IMR-90 (cell line): ENCODE data around the gene CAPSL. TPM values are rescaled to one million over a fixed set of nuclear protein-coding genes. Genes with fewer than 3 reads are reported as not detected.

Experiments
- ATAC-seq: fragments of 200-7000 bp; cut with Tn5 transposase; 2 replicates; pipeline ENCODE4 v1.9.1; 2020; ENCODE audit warnings: low read depth, mild to moderate bottlenecking, moderate library complexity
- BruUV-seq: library from RNA; stranded (reverse); fragments of 400-500 nt; replicated peaks from 2 replicates; lab custom pipeline; 2021; lab: Mats Ljungman, UMichigan
- CTCF ChIA-PET: fragments of 300-600 bp; formaldehyde crosslinking; extraction: SDS; loops from one replicate; lab custom pipeline; 2021; ENCODE audit warnings: antibody characterized with exemption; lab: Yijun Ruan, JAX
- POLR2A ChIA-PET: fragments of 300-600 bp; sonication (Branson Sonifier 250); formaldehyde crosslinking; loops from one replicate; lab custom pipeline; 2022; ENCODE audit warnings: antibody characterized with exemption; ENCODE audit not compliant: unreplicated experiment; lab: Charles Lee
- DNase-seq: peaks from one replicate; pipeline ENCODE4 v3.0.0; 2013
- H2AFZ ChIP-seq: replicated peaks from 2 replicates; pipeline ENCODE3; 2013; ENCODE audit warnings: low read length, mild to moderate bottlenecking; ENCODE audit not compliant: poor library complexity
- H2AK5ac ChIP-seq: 2 replicates; pipeline ENCODE4 v1.6.1; 2013; ENCODE audit warnings: low read depth, low read length, inconsistent platforms
- H2AK9ac ChIP-seq: replicated peaks from 2 replicates; pipeline ENCODE3; 2013; ENCODE audit warnings: mild to moderate bottlenecking, low read depth, low read length, moderate library complexity; ENCODE audit not compliant: poor library complexity
- H2BK120ac ChIP-seq: 2 replicates; pipeline ENCODE4 v1.6.1; 2013; ENCODE audit warnings: low read depth, low read length, inconsistent platforms
- H2BK15ac ChIP-seq: 3 replicates; pipeline ENCODE4 v1.6.1; 2013; ENCODE audit warnings: low read depth, low read length, inconsistent platforms
- H2BK20ac ChIP-seq: 2 replicates; pipeline ENCODE4 v1.6.1; 2013; ENCODE audit warnings: low read depth, mild to moderate bottlenecking, inconsistent platforms, low read length, moderate library complexity
- H2BK5ac ChIP-seq: 2 replicates; pipeline ENCODE4 v1.6.1; 2013; ENCODE audit warnings: mild to moderate bottlenecking, low read depth, low read length, inconsistent platforms; ENCODE audit not compliant: poor library complexity, severe bottlenecking
- H3K14ac ChIP-seq: replicated peaks from 2 replicates; pipeline ENCODE4 v1.6.1; 2013; ENCODE audit warnings: low read depth, low read length, inconsistent platforms
- H3K18ac ChIP-seq: 2 replicates; pipeline ENCODE4 v1.6.1; 2013; ENCODE audit warnings: low read depth, low read length, control low read depth
- H3K23ac ChIP-seq: 2 replicates; pipeline ENCODE4 v1.6.1; 2013; ENCODE audit warnings: low read depth, low read length, inconsistent platforms
- H3K27ac ChIP-seq: 2 replicates; pipeline ENCODE4 v1.5.1; 2013; ENCODE audit warnings: mild to moderate bottlenecking, control low read depth, low read length; ENCODE audit not compliant: insufficient read depth
- H3K27me3 ChIP-seq: 2 replicates; pipeline ENCODE4 v1.6.1; 2013; ENCODE audit warnings: low read length; ENCODE audit not compliant: control insufficient read depth, insufficient read depth
- H3K36me3 ChIP-seq: 2 replicates; pipeline ENCODE4 v1.6.1; 2013; ENCODE audit warnings: low read length, mixed read lengths; ENCODE audit not compliant: control insufficient read depth, insufficient read depth
- H3K4ac ChIP-seq: 2 replicates; pipeline ENCODE4 v1.6.1; 2013; ENCODE audit warnings: low read depth, low read length, inconsistent platforms
- H3K4me1 ChIP-seq: 2 replicates; pipeline ENCODE4 v1.6.1; 2013; ENCODE audit warnings: low read length, mixed read lengths; ENCODE audit not compliant: control insufficient read depth, insufficient read depth
- H3K4me2 ChIP-seq: 2 replicates; pipeline ENCODE4 v1.6.1; 2013; ENCODE audit warnings: low read depth, mild to moderate bottlenecking, control low read depth, low read length, moderate library complexity
- H3K4me3 ChIP-seq: 2 replicates; pipeline ENCODE4 v1.5.1; 2013; ENCODE audit warnings: low read depth, mild to moderate bottlenecking, control low read depth, low read length, moderate library complexity; ENCODE audit not compliant: insufficient read depth
- H3K56ac ChIP-seq: 2 replicates; pipeline ENCODE4 v1.6.1; 2013; ENCODE audit warnings: low read length, inconsistent platforms; ENCODE audit not compliant: insufficient read depth; ENCODE audit errors: extremely low read depth
- H3K79me1 ChIP-seq, 2 experiments: 2 replicates each; pipeline ENCODE4 v1.6.1; 2013; ENCODE audit warnings: low read length in 2 of 2, inconsistent platforms in 1 of 2, low read depth in 1 of 2
- H3K9ac ChIP-seq: 2 replicates; pipeline ENCODE4 v1.6.1; 2013; ENCODE audit warnings: low read depth, low read length, control low read depth
- H3K9me1 ChIP-seq: 2 replicates; pipeline ENCODE4 v1.6.1; 2013; ENCODE audit warnings: low read length, inconsistent platforms; ENCODE audit not compliant: insufficient read depth
- H3K9me3 ChIP-seq: 2 replicates; pipeline ENCODE4 v1.6.1; 2013; ENCODE audit warnings: low read length; ENCODE audit not compliant: control insufficient read depth, insufficient read depth
- H4K20me1 ChIP-seq: 2 replicates; pipeline ENCODE4 v1.6.1; 2013; ENCODE audit warnings: low read length, inconsistent platforms; ENCODE audit not compliant: insufficient read depth
- H4K5ac ChIP-seq: 2 replicates; pipeline ENCODE4 v1.6.1; 2013; ENCODE audit warnings: mild to moderate bottlenecking, low read depth, low read length, control low read depth
- H4K8ac ChIP-seq, 2 experiments: 2 replicates each; pipeline ENCODE4 v1.6.1; 2013; ENCODE audit warnings: low read depth in 2 of 2, low read length in 2 of 2, control low read depth in 1 of 2, inconsistent platforms in 1 of 2
- H4K91ac ChIP-seq: 2 replicates; pipeline ENCODE4 v1.6.1; 2013; ENCODE audit warnings: low read depth, low read length, inconsistent platforms; ENCODE audit not compliant: insufficient read depth
- MAFK ChIP-seq: IDR thresholded peaks from 2 replicates; pipeline ENCODE4 v1.6.1; 2012; ENCODE audit warnings: low read depth, low read length, improper control_type of control experiment
- MAZ ChIP-seq: IDR thresholded peaks from 2 replicates; pipeline ENCODE4 v1.6.1; 2012; ENCODE audit warnings: low read depth, mild to moderate bottlenecking, low read length, improper control_type of control experiment, moderate library complexity, borderline replicate concordance
- RAD21 ChIP-seq: IDR thresholded peaks from 2 replicates; pipeline ENCODE4 v1.6.1; 2012; ENCODE audit warnings: low read length, improper control_type of control experiment
- USF2 ChIP-seq: fragments of 150-350 bp; IDR thresholded peaks from 2 replicates; pipeline ENCODE4 v1.6.1; 2017; ENCODE audit warnings: mild to moderate bottlenecking, antibody characterized with exemption, low read length, low read depth
- WGBS, 2 experiments: methylation state at CpG; one replicate each; pipeline versions ENCODE4 v1.1.5 to v1.1.7; 2013; ENCODE audit warnings: missing lambda C conversion rate in 2 of 2; ENCODE audit not compliant: insufficient read length in 1 of 2; ENCODE audit errors: extremely low coverage in 2 of 2; 5-methylcytosine and 5-hydroxymethylcytosine counted together
- dilution Hi-C: fragments of 300-500 bp; cut with HindIII; formaldehyde crosslinking; loops from one replicate; pipeline ENCODE4 v1.14.3; 2018; ENCODE audit warnings: low sequenced_read_pairs; ENCODE audit not compliant: unreplicated experiment
- in situ Hi-C: fragments of 300-500 bp; cut with MboI; formaldehyde crosslinking; loops from 3 replicates; pipeline ENCODE4 v1.14.3; 2019; ENCODE audit warnings: low sequenced_read_pairs, inconsistent platforms, mixed read lengths
- intact Hi-C: fragments of 100-400 bp; cut with micrococcal nuclease; formaldehyde crosslinking; loops from 2 replicates; pipeline ENCODE4 v1.10.0; 2022
- polyA plus RNA-seq, 3 experiments: library from polyadenylated mRNA; depleted of rRNA; stranded (reverse); fragments of >200 nt; gene quantifications; 2 replicates each; pipeline ENCODE4 v1.2.3, GENCODE V29; 2012; ENCODE audit warnings: low replicate concordance in 1 of 3
- total RNA-seq: library from RNA; depleted of rRNA; stranded (reverse); fragments of >200 nt; gene quantifications from 2 replicates; pipeline ENCODE4 v1.2.3, GENCODE V29; 2012

Gene CAPSL
- total and polyA plus RNA-seq, 2 of the 4 experiments (the other 2 are of a cell fraction), result 0.09 TPM; not detected in 1

- ChIA-PET POLR2A (no interaction called here), CTCF (no interaction called here)
- H3K9me1 ChIP-seq, result peaks cover 7% of the 10 kb centered on the region
- H2BK5ac ChIP-seq, result no peak overlapping the region
- no peaks in the 10 kb centered on the region for H3K4me1 ChIP-seq
- intact Hi-C loops (no loop called here), in situ Hi-C loops (no loop called here), dilution Hi-C loops (no loop called here)
- no peak overlapping the region for H2AFZ ChIP-seq
- no peak overlapping the region for H4K8ac ChIP-seq
- H3K14ac ChIP-seq, result no peak overlapping the region
- peaks cover 26% of the 10 kb centered on the region for H3K36me3 ChIP-seq
- no peak overlapping the region for H3K4ac ChIP-seq
- H3K23ac ChIP-seq, result no peak overlapping the region
- no peaks in the 10 kb centered on the region for H4K20me1 ChIP-seq
- no peak overlapping the region for H4K5ac ChIP-seq
- H2BK15ac ChIP-seq, result no peak overlapping the region
- no peak overlapping the region for H2BK20ac ChIP-seq
- no peak overlapping the region for H3K27ac ChIP-seq
- TF ChIP-seq USF2, result no peak
- TF ChIP-seq RAD21, result no peak
- TF ChIP-seq MAFK, result no peak
- TF ChIP-seq MAZ, result no peak
- DNase-seq (no peak), ATAC-seq (no peak)
- no peak overlapping the region for H3K18ac ChIP-seq
- H3K9me3 ChIP-seq, result no peaks in the 10 kb centered on the region
- no peak overlapping the region for H3K56ac ChIP-seq
- peaks cover 19 to 20% of the 10 kb centered on the region in 2 experiments for H3K79me1 ChIP-seq
- H4K91ac ChIP-seq, result no peak overlapping the region
- BruUV-seq, result no TSS peak
- H3K4me2 ChIP-seq, result no peak overlapping the region
- no peak overlapping the region for H2AK9ac ChIP-seq
- H2BK120ac ChIP-seq, result no peak overlapping the region
- H3K9ac ChIP-seq, result no peak overlapping the region
- 80% methylated on average over 1 of the region's 4 CpGs; no CpG with 5 or more reads in 1 of the 2 experiments for WGBS, 2 experiments
- no peak overlapping the region for H3K4me3 ChIP-seq
- no peaks in the 10 kb centered on the region for H3K27me3 ChIP-seq
- no peak overlapping the region for H2AK5ac ChIP-seq
Observed at GRCh38 chr5:35867998-35868397, 70.4 kb downstream of the CAPSL start.
